ENCODE measurements around the gene ARID4B.
"Not testable (repeated sequence)": the region's sequence is repeated elsewhere in the genome, so short reads cannot be mapped to it uniquely, and the experiment has no call there.

Gene ARID4B

DNA sequence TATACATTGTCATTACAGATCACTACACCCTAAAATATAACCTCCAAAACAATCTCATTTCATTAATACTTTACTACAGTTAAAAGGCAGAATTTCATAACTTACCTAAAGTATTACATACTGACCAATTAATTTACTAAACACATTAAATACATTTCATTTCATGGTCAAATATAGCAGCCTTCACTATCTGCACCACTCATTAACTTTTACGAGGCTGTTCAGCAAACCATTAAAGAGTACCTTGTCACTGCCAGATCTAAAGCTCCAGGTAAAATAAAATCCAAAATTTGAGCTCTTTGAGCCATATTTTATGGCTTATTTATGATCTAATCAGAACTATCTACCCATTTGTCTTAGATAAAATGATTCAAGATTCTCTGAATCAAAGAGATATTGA is 100.6 kb downstream of the ARID4B start:
- Mint-ChIP-seq H3K4me1 (peaks cover 0 to 1% of the 10 kb centered on the region in 2 donors), H3K36me3 (peaks cover 16 to 27% of the 10 kb centered on the region in 2 donors), H3K27me3 (no peaks in the 10 kb centered on the region), H3K9me3 (no peaks in the 10 kb centered on the region), H3K4me3 (no peak overlapping the region), H3K27ac (no peak overlapping the region)
- no peak for ATAC-seq (replicated peaks)
- DNase-seq: no peak

DNA sequence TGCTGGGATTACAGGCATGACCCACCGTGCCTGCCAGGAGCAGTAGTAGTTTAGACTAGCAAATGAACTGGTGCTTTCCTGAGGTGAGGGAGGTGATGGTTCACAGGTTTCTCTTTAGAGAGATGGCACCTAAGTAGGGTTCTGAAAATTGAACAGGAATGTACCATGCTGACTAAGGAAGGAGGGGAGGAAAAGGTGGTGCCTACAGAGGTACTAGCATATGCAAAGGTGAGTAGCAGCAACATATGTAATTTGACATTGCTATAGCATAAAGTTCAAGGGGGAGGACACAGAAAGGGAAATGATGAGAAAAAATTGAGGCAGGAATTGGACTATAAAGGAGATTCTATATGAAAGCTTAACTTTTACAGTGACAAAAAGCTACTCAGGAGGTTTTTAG is 101.0 kb downstream of the ARID4B start:
- no peak for ATAC-seq (replicated peaks)
- Mint-ChIP-seq H3K9me3 (no peaks in the 10 kb centered on the region), H3K27ac (no peak overlapping the region), H3K36me3 (peaks cover 16 to 27% of the 10 kb centered on the region in 2 donors), H3K4me1 (peaks cover 0 to 1% of the 10 kb centered on the region in 2 donors), H3K4me3 (no peak overlapping the region), H3K27me3 (no peaks in the 10 kb centered on the region)
- no peak for DNase-seq

DNA sequence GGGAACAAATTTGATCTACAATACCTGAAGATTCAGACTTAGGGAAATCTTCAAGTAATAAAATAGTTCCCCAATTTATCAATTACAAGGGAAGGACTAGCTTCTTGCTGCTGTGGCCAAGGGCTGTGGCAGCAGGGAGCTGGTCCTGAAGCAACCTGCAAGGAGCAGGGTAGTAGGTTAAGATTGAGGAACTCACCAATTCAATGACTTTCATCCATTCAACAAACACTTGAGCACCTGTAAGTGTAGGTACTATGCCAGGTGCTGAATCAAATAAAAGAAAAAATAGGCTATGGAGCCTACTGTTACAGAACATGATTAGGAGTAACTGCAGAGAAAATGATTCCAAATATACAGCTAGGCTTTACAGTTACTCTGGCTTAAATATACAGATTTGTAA is 102.7 kb downstream of the ARID4B start:
- Mint-ChIP-seq H3K4me3 (no peak overlapping the region), H3K9me3 (no peaks in the 10 kb centered on the region), H3K36me3 (peaks cover 15 to 25% of the 10 kb centered on the region in 2 donors), H3K4me1 (peaks cover 0 to 1% of the 10 kb centered on the region in 2 donors), H3K27ac (no peak overlapping the region), H3K27me3 (no peaks in the 10 kb centered on the region)
- DNase-seq: no peak
- ATAC-seq (replicated peaks): no peak

DNA sequence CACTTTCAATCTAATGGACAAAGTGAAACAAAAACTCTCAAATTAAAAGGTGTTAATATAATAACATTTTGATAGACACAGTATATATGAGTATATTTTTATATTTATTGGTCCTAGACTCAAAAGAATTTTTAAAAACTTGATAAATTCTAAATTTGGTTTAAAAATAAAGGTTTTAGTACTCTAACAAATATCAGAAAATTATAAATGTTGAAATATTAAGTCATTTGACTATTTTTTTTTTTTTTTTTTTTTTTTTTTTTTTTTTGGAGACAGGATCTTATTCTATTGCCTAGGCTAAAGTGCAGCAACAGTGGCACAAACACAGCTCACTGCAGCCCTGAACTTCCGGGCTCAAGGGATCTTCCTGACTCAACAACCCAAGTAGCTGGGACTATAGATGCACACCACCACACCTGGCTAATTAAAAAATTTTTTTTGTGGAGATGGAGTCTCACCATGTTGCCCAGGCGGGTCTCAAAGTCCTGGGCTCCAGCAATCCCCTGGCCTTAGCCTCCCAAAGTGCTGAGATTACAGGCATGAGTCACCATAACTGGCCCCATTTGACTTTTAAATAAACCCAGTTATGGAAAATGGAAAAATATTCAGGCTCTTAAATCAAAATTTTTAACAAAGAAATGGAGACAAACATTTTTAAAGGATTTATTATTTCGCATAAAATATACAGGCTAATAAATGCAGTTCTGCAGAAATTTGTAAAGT is 106.2 kb downstream of the ARID4B start:
- no peaks in the 10 kb centered on the region for H3K27me3 Mint-ChIP-seq
- no peak overlapping the region for H3K27ac Mint-ChIP-seq
- H3K4me1 Mint-ChIP-seq: no peaks in the 10 kb centered on the region
- H3K36me3 Mint-ChIP-seq: peaks cover 9 to 18% of the 10 kb centered on the region in 2 donors
- no peak for ATAC-seq (replicated peaks)
- H3K9me3 Mint-ChIP-seq: no peaks in the 10 kb centered on the region
- no peak for DNase-seq
- H3K4me3 Mint-ChIP-seq: no peak overlapping the region

DNA sequence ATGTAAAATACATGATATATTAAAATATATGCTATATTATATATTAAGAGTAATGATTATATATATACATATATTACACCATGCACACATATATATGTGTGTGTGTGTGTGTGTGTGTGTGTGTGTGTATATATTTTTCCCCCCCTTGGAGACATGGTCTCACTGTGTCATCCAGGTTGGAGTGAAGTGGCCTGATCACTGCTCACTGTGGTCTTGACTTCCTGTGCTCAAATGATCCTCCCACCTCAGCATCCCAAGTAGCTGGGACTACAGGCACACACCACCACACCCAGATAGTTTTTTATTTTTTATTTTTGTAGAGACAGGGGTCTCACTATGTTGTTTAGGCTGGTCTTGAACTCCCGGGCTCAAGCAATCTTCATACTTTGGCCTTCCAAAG is 112.5 kb downstream of the ARID4B start:
- DNase-seq: no peak
- no peaks in the 10 kb centered on the region for H3K27me3 Mint-ChIP-seq
- no peak for ATAC-seq (replicated peaks)
- no peak overlapping the region for H3K4me3 Mint-ChIP-seq
- peak overlapping the region; percentile 59 for H3K27ac Mint-ChIP-seq
- peaks cover 3 to 6% of the 10 kb centered on the region in 2 donors for H3K4me1 Mint-ChIP-seq
- H3K9me3 Mint-ChIP-seq: no peaks in the 10 kb centered on the region
- H3K36me3 Mint-ChIP-seq: peaks cover 15 to 28% of the 10 kb centered on the region in 2 donors

DNA sequence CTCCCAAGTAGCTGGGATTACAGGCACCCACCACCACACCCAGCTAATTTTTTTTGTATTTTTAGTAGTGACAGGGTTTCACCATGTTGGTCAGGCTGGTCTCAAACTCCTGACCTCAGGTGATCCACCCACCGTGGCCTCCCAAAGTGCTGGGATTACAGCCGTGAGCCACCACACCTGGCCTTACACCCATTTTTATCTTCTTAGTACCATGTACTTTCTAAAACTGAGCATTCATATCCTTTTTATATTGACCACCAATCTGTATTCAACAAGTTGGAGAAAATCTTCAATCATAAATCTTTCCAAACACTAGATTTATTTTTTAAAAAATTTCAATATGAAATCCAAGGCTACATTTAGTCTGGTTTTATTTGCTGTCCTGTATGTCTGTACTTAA is 113.0 kb downstream of the ARID4B start:
- peaks cover 14 to 27% of the 10 kb centered on the region in 2 donors for H3K36me3 Mint-ChIP-seq
- not testable (repeated sequence) for DNase-seq; H3K27me3 Mint-ChIP-seq; ATAC-seq (replicated peaks); H3K4me1 Mint-ChIP-seq; H3K4me3 Mint-ChIP-seq; H3K9me3 Mint-ChIP-seq
- peak overlapping the region; percentile 67 for H3K27ac Mint-ChIP-seq

DNA sequence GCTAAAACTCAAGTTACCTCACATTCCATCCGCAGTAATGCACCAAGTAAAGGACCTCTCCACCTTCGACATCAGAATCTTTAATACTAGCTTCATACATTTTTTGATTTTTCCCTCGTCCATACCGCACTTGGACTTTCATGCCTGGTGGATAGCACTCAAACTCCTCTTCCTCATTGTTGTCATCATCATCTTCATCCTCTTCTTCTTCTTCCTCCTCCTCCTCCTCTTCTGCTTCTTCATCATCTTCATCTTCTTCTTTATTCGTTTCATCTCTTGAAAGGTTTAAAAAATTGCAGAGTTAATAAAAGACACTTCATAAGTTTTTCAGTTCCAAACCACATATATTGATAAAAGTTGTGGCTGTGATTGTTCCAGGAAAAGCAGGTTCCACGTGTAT is 114.2 kb downstream of the ARID4B start:
- no peak overlapping the region for H3K4me3 Mint-ChIP-seq
- no peaks in the 10 kb centered on the region for H3K27me3 Mint-ChIP-seq
- no peak for DNase-seq
- ATAC-seq (replicated peaks): no peak
- peaks cover 16 to 28% of the 10 kb centered on the region in 2 donors for H3K36me3 Mint-ChIP-seq
- peak overlapping the region; percentile 47 for H3K27ac Mint-ChIP-seq
- H3K9me3 Mint-ChIP-seq: no peaks in the 10 kb centered on the region
- peaks cover 3 to 6% of the 10 kb centered on the region in 2 donors for H3K4me1 Mint-ChIP-seq

DNA sequence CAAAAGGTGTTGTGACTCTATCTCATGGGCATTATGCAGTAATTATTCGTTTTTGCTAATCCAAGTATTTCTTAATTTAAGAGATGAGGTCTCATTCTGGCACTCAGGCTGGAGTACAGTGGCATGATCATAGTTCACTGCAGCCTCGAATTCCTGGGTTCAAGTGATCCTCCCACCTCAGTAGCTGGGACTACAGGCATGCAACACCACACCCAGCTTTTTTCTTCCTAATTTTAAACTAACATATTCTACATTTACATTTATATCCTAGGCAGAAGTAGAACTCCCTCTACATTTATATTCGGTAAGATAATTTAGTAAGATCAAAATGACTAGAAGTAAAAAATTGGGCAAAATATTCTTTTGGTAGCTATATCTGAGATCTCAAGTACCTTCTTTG is 116.5 kb downstream of the ARID4B start:
- Mint-ChIP-seq H3K27me3 (no peaks in the 10 kb centered on the region), H3K4me1 (peaks cover 3 to 13% of the 10 kb centered on the region in 2 donors), H3K9me3 (no peaks in the 10 kb centered on the region), H3K36me3 (peaks cover 22 to 31% of the 10 kb centered on the region in 2 donors), H3K27ac (no peak overlapping the region), H3K4me3 (no peak overlapping the region)
- DNase-seq (no peak), ATAC-seq (replicated peaks) (no peak)

DNA sequence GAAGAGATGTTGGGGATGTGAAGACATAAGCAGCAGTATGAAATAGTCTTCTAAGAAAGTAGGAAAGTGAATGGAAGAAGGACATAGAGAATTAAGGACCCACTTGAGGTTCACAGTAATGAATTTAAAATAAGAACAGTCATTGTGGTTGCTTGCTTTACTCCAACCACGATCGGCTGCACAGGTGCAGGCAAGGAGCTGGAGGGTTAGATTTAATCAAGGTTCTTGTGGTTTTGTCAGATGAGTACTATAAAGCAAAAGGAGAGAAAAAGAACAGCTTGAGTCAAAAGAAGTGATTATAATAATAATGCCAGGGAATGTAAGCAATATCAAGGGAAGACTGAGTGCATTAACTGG is 120.8 kb downstream of the ARID4B start:
- Mint-ChIP-seq H3K4me1 (peaks cover 0 to 13% of the 10 kb centered on the region in 2 donors), H3K9me3 (no peaks in the 10 kb centered on the region), H3K27ac (peak overlapping the region; percentile 2), H3K4me3 (no peak overlapping the region), H3K27me3 (no peaks in the 10 kb centered on the region), H3K36me3 (peaks cover 29 to 40% of the 10 kb centered on the region in 2 donors)
- ATAC-seq (replicated peaks) (no peak), DNase-seq (no peak)

DNA sequence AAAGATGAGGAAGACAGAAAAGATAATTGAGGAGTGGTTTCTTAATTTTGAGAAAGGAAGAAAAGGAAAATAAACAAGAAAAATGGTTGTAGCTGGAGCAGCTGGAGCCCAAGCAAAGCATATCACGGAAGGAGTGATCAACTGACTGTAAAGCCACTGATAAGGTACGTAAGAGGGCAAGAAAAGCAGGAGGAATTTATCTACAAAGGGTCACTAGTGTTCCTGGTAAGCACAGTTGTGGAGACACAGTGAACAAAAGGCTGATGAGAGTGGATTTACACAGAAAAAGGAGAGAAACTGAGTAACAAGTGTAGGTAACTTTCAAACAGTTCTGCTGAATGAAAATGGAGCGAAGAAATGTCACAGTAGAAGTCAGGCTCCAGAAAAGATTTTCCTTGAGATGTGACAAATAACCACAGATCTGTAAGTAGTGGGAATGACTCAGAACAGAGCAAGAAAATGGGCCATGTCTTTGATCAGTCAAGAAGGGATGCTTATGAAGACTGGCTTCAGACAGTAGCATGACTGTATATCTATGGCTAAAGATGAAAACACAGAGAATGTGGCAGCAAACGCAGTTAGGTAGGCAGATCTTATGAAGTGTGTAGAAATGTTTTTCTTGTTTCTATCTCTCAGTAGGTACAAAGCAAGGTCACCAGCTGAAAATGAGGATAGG is 121.3 kb downstream of the ARID4B start:
- peaks cover 27 to 37% of the 10 kb centered on the region in 2 donors for H3K36me3 Mint-ChIP-seq
- ATAC-seq (replicated peaks) (peak in 1 of 2 donors; percentile 57), DNase-seq (no peak)
- no peaks in the 10 kb centered on the region for H3K9me3 Mint-ChIP-seq
- no peaks in the 10 kb centered on the region for H3K27me3 Mint-ChIP-seq
- peak overlapping the region; percentile 33 for H3K27ac Mint-ChIP-seq
- peaks cover 0 to 13% of the 10 kb centered on the region in 2 donors for H3K4me1 Mint-ChIP-seq
- H3K4me3 Mint-ChIP-seq: no peak overlapping the region

DNA sequence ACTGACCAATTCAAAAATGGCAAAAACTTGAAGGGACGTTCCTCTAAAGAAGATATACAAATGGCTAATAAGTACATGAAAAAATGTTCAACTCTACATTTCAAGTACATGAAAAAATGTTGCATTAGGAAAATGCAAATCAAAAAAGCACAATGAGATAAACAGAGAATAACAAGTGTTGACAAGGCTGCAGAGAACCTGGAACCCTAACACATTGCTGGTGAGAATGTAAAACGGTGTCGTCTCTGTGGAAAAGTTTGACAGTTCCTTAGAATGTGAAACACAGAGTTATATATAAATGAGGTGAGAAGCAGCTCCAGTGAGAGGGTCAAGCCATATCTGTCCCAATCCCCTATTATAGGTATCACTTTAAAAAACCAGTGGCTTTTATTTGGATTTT is 122.3 kb downstream of the ARID4B start:
- H3K36me3 Mint-ChIP-seq: peaks cover 23 to 30% of the 10 kb centered on the region in 2 donors
- H3K27ac Mint-ChIP-seq: no peak overlapping the region
- H3K27me3 Mint-ChIP-seq: no peaks in the 10 kb centered on the region
- DNase-seq: no peak
- peaks cover 0 to 13% of the 10 kb centered on the region in 2 donors for H3K4me1 Mint-ChIP-seq
- no peaks in the 10 kb centered on the region for H3K9me3 Mint-ChIP-seq
- H3K4me3 Mint-ChIP-seq: no peak overlapping the region
- no peak for ATAC-seq (replicated peaks)

DNA sequence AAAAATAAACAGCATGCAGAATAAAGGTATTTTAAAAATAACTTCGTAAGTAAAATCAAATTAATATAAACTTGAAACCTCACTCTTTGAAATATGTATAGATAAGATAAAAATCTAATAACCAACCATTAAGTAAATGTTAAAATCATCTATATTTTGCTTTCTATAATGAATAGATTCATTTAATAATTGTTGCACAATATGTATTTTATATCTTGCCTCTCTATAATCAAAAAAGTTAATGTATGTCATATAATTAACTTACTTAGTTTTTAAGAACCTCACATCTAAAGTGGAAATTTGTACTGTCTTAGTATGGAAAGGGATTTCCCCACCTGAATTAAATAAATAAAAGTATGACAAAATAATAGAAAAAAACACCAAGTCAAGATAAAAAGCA is 124.6 kb downstream of the ARID4B start:
- H3K27me3 Mint-ChIP-seq: no peaks in the 10 kb centered on the region
- peaks cover 21 to 32% of the 10 kb centered on the region in 2 donors for H3K36me3 Mint-ChIP-seq
- H3K4me1 Mint-ChIP-seq: peaks cover 2 to 19% of the 10 kb centered on the region in 2 donors
- DNase-seq (no peak), ATAC-seq (replicated peaks) (no peak)
- no peak overlapping the region for H3K4me3 Mint-ChIP-seq
- no peak overlapping the region for H3K27ac Mint-ChIP-seq
- H3K9me3 Mint-ChIP-seq: no peaks in the 10 kb centered on the region

DNA sequence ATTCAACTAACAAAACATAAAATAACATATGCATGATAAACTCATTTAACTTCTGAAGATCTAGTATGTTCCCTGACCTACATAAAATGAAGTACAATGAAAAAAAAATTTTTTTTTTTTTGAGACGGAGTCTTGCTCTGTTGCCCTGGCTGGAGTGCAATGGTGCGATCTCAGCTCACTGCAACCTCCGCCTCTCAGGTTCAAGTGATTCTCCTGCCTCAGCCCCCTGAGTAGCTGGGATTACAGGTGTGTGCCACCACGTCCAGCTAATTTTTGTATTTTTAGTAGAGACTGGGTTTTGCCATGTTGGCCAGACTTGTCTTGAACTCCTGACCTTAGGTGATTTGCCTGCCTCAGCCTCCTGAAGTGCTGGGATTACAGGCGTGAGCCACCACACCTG is 125.5 kb downstream of the ARID4B start:
- H3K9me3 Mint-ChIP-seq; ATAC-seq (replicated peaks); DNase-seq; H3K27me3 Mint-ChIP-seq; H3K27ac Mint-ChIP-seq; H3K4me3 Mint-ChIP-seq: not testable (repeated sequence)
- Mint-ChIP-seq H3K36me3 (peaks cover 22 to 34% of the 10 kb centered on the region in 2 donors), H3K4me1 (peaks cover 2 to 19% of the 10 kb centered on the region in 2 donors)

DNA sequence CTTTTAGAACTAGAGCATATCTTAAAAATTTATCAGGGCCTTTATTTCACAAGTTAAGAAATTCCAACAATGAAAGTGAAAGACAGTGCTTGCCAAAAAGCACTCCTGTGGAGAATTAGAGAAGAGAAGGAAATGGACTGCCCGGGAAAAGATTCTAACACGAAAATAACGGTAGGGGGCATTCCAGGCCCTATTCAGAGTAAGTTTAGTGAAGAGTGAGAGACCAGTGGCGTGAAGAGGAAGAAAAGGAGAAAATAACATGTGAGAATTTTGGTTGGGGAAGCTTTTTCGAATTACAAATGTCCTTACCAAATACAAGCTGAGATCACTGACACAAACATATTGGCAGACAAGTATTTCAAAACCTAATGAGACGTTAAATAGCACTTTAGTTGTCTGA is 128.5 kb downstream of the ARID4B start:
- Mint-ChIP-seq H3K27me3 (no peaks in the 10 kb centered on the region), H3K4me1 (peaks cover 2 to 6% of the 10 kb centered on the region in 2 donors), H3K27ac (peak overlapping the region; percentile 0), H3K9me3 (no peaks in the 10 kb centered on the region), H3K4me3 (no peak overlapping the region), H3K36me3 (peaks cover 8 to 15% of the 10 kb centered on the region in 2 donors)
- no peak for ATAC-seq (replicated peaks)
- DNase-seq: no peak

DNA sequence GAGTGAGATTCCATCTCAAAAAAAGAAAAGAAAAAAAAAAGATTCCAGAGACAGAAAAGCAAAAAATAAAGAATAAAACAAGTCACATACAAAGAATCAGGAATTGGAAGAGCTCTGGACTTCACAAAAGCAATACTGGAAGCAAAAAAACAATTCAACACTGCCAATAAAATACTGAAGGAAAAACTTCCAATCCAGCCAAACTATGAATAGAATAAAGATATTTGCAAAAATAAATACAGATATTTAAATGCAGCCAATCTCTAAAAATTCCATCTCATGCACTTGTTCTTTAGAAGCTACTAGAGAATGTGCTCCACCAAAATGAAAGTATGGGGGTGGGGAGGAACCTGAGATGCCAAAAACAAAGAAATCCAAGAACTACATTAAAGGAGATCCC is 137.5 kb downstream of the ARID4B start:
- H3K4me1 Mint-ChIP-seq: no peaks in the 10 kb centered on the region
- H3K9me3 Mint-ChIP-seq: no peaks in the 10 kb centered on the region
- peaks cover 25 to 44% of the 10 kb centered on the region in 2 donors for H3K36me3 Mint-ChIP-seq
- ATAC-seq (replicated peaks) (no peak), DNase-seq (no peak)
- no peak overlapping the region for H3K4me3 Mint-ChIP-seq
- H3K27me3 Mint-ChIP-seq: no peaks in the 10 kb centered on the region
- H3K27ac Mint-ChIP-seq: no peak overlapping the region

Data from stimulated activated naive B cell treated with anti-CD40 and anti-IgM and Interleukin-4, amounts not matched to agents 10 μg/mL and 1 μg/mL and 100 μg/mL, for 72 hours (primary cell).